G401 (cell line): ENCODE measurements around the gene FAM72A. TPM values are rescaled to one million over a fixed set of nuclear protein-coding genes. Genes with fewer than 3 reads are reported as not detected.
A peak's percentile ranks its signal among the peaks of the same experiment; 100 is the strongest.
"Not testable (repeated sequence)": the region's sequence is repeated elsewhere in the genome, so short reads cannot be mapped to it uniquely, and the experiment has no call there.

Experiments used
- DNase-seq: peaks from one replicate; pipeline ENCODE4 v3.0.0-alpha.2; 2015; ENCODE audit warnings: low spot score
- in situ Hi-C: cut with HindIII; loops from 2 replicates; pipeline ENCODE4 v1.10.0; 2016; ENCODE audit warnings: low sequenced_read_pairs, mixed read lengths
- total RNA-seq: library from RNA; depleted of rRNA; stranded (reverse); fragments of >200 nt; shearing (Covaris generic); gene quantifications from 2 replicates; pipeline ENCODE4 v1.2.3, GENCODE V29; 2014; rRNA removed

Gene FAM72A
- total RNA-seq, 1 experiment from 2014 or later = 18.6 TPM

DNA sequence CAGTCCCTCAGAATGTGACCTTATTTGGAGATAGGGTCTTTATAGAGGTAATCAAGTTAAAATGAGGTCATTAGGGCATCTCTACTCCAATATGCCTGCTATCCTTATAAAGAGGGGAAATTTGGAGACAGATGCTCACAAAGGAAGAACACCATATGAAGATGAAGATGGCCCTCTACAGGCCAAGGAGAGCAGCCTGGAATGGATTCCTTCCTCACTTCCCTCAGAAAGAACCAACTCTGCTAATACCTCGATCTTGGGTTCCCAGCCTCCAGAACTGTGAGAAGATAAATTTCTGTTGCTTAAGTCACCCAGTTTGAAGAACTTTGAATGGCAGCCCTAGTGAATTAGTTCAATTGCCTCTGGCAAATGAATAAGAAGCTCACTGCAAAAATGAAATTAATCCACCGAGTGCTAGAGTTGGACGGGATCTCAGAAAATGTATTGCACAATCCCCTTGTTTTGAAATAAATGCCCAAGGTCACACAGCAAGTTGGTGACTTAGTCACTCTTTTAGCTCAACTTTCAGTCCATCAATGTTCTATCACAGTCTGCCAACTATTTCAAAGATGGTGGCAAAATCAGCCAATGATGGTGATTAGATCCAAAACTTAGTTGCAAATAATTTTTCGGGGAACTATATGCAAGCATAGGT is 27.1 kb downstream of the FAM72A start:
- in situ Hi-C loops = not testable (repeated sequence)
- peak; percentile 12 for DNase-seq

DNA sequence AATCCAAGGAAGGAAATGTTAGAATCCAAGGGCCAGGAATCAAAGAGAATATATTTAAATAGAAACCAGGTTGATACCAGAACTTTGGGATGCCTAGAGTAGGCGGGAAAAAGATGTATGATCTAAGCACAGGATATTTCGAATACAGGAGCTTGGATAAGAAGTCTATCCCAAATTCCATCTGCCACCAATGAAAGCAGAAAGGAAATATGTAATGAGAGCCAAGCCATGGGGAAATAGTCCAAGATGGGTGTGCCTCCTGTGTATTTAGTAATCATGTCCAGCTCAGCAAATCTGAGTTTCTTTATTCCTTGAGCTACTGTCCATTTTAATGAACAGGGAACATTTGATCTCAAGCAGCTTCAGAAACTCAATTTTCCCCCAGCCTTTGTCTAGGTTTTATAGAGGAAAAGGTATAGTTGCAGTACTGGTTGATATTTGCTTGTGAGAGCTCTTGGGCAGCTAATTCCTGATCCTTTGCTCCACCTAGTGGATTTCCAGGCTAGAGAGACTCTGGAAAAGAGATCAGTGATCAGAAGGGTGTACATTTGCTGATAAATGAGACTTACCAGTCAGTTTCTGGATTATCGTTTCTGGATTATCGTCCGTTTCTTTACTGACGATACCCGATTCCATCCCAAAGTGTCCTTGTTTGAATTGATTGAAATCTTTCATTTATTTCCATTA is 28.3 kb downstream of the FAM72A start:
- DNase-seq = peak; percentile 74
- in situ Hi-C loops = not testable (repeated sequence)

DNA sequence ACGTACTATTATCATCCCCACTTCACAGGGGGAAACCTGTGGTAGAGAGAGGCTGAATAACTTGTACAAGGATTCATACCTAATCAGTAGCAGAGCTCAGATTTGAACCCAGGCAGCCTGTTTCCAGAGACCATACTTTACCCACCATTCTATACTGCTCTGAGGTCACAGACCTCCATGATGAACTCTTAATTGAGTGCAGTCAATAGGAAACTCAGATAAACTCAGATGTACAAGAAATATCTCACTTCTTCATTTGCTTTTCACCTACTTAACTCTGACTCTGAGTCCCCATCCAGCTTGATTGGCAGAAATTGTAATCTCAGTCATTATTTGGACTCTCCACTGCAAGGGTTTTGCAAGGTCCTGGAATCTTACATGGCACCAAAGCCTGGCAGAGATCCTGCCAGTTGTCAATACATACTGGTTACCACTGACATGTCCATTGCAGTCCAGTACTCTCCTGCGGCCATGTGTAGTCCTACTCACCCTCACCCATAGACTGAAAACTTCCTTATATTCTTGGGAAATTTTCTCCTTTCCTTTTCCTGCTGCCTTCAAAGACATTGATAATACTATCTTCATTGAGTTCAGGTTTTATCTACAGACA is 29.4 kb downstream of the FAM72A start:
- in situ Hi-C loops, DNase-seq: not testable (repeated sequence)

DNA sequence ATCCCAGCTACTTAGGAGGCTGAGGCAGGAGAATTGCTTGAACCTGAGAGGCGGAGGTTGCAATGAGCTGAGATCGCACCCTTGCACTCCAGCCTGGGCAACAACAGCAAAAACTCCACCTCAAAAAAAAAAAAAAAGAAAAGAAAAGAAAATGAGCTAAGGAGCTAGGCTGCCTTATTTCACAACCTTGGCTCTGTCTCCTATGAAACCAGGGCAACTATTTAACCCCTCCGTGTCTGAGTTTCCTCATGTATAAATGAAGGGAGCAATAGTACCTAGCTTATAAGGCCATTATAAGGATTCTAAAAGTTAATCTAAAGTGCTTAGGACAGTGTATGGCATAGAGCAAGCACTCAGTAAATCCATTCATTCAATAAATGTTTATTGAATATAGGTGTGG is 32.8 kb downstream of the FAM72A start:
- in situ Hi-C loops, DNase-seq: not testable (repeated sequence)

DNA sequence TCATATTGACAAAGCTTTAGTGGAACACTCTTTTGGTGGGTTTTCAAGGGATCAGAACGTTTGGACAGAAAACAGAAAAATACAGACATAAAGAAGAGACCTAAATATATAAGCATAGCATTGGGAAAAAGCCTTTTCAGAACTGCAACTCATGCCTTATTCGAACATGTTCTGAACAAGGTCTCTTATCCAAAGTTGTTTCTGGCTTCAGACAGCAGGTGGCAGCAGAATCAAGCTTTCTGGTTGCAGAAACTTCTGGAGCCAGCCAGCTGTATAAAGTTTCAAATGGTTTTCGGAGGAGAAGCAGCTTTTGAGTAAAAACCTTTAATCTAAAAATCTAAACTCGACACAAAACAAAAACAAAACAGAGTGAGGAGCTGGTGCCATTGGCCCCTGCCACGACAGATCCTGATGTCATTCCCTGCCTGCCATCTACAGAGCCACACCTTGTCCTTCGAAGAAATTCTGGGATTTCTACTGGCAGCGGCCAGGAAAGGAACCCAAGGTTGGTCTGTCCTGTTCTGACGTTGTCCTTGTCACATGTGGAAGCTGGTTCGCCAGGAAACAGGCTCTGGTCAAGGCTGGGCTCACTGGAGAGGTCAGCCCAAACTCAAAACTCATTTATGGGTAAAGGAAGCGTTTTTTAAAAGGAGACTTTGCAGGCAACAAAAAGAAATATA is 35.1 kb downstream of the FAM72A start:
- in situ Hi-C loops, DNase-seq: not testable (repeated sequence)

DNA sequence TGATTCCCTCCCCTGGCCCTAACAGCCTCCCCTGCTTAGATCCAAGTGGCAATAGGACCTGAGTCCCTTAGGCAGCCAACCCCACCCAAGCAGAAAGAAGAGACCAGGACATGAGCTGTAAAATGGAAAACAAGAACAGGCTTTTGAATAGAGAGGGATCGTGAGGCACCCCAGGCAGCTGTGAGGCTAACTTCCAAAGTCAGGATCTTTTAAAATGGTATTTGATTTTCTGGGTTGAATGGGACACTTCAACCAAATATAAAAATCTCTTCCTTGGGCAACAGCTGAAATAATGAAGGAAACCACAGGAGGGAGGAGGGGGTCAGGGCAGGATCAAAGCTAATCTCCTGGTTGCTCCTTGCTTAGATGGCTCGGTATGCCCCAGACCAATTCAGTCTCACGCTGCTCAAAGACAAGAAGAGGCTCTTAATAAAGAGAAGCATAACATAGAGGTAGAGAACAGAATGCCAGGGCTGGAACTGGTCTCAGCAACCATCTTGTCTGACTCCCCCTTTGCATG is 56.8 kb downstream of the FAM72A start:
- no peak for DNase-seq
- in situ Hi-C loops = no loop called here

DNA sequence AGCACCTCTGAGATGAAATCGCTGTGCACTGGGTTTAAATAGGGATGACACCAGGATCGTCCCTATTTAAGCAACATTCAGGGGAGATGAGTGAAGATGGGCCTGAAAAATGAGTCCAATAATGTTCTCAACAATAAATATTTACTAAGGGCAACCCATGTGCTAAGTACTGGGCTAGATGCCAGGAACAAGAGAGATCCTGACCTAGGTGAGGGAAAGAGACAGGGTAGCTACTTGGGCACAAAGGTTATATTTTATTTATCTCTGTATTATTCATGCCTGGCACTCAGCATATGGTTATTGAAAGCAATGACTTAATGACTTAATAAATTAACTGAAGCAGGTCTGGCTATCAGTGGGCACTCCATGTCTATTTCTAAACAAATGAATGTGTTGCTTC is 58.0 kb downstream of the FAM72A start:
- peak; percentile 24 for DNase-seq
- in situ Hi-C loops = no loop called here

DNA sequence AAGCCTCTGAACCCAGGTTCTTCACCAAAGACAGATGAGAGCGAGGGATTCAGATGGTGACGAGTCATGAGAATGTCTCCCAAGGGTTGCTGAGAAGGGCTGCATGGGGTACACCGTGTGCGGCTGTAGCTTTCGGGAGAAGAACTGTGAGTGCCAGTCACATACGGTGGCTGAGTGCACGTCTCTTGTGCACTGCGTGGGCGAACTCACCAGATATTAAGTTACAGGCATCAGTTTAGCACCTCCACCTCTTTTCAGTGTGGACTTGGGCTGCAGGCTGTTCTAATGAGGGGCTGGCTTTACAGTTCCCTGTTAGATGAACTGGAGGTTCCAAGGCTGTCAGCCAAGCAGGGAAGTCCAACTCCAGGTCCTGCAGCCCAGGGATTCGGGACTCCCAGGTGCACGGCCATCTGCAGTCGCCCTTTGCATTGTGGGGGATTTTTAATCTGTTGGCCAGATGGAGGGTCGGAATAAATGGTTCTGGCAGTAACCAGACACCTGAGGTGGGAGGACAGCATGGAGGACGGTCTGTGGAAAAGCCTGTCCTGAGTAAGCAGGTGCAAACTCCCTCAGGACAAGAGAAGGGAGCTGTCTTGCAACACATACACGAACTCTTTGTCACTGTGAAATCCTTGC is 59.0 kb downstream of the FAM72A start:
- in situ Hi-C loops = no loop called here

DNA sequence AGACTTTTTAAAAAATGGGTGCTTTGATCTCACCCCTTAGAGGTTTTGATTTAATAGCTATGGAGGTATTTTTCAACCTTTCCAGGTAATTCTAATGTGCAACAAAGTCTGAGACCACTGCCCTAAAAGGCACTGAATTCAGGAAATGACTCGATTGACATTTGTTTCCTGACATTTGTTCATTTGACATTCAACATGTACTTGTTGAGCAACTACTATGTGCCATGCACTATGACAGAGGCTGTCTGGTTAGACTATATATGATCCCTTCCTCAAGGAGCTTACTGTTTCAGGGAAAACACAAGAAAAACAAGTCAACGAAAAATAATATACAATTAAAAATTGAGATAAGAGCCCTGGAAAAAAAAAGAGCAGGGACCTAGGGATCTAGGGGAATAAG is 59.9 kb downstream of the FAM72A start:
- in situ Hi-C loops = no loop called here
- DNase-seq = no peak

More for the DNA sequence above, 59.0 kb downstream of the FAM72A start:
- DNase-seq = peak; percentile 91

DNA sequence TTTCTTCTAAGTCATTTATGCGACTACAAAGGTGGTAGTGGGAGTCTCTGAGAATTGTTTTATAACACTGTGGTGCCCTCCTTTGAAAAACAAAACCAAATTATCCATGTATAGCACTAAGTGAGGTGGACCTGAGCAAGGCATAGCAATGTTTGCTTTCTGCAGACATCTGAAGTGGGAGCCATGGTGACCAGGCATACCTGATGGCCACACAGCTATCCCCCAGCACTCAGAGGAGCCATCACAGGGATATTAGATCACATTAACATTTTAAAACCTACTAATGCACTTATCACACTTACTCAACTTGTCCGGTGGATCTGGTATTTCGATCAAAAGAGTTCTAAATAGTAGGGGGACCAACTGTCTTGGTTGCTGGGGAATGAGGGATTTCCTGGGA is 60.6 kb downstream of the FAM72A start:
- DNase-seq = no peak
- in situ Hi-C loops = no loop called here

DNA sequence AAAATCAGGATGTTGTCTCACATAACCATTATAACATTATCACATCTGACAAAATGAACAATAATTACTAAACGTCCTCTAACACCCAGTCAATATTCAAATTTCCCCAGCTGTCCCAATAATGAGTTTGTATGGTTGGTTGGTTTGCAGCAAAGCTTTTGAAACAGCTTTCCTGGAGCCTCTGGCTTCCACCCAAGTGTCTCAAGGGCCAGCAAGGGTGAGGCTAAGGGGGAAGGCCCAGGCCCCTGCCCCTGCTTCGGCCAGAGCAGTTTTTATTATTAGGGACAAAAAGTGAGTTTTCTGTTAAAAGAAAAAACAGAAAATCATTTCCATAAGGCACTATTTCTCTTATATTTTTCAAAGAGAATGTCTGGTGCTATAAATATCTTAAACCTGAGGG is 66.4 kb downstream of the FAM72A start:
- in situ Hi-C loops = no loop called here
- DNase-seq = no peak

Other genes starting within 250 kb of the FAM72A start
- 0.85 TPM in 1 of 2 replicates, not detected in the other for gene RAB7B, start 199.4 kb downstream of the FAM72A start, total RNA-seq
- gene CTSE, start 178.9 kb downstream of the FAM72A start, total RNA-seq = not detected in 2 replicates
- gene RHEX, start 149.7 kb downstream of the FAM72A start, total RNA-seq = not detected in 2 replicates
- not detected in 2 replicates for gene AVPR1B, start 85.5 kb downstream of the FAM72A start, total RNA-seq
- gene SRGAP2, start 702 bp upstream of the FAM72A start, total RNA-seq = 16.5 and 24.9 TPM in 2 replicates